Spinal cord (tissue), 10 donors: ENCODE results near the gene NUAK1. TPM values are rescaled to one million over a fixed set of nuclear protein-coding genes. Genes with fewer than 3 reads are reported as not detected.

Source experiments
- DNase-seq, 6 donors: peaks; one replicate each; pipeline versions ENCODE4 v3.0.0 to v3.0.0-alpha.2; 2013 to 2015; ENCODE audit warnings: low spot score in 6 of 6, low read depth in 4 of 6
- H3K27ac ChIP-seq: one replicate; pipeline ENCODE4 v1.5.1; 2013; ENCODE audit warnings: low read depth, low read length, control low read depth
- H3K27me3 ChIP-seq: one replicate; pipeline ENCODE4 v1.6.1; 2013; ENCODE audit warnings: low read length; ENCODE audit not compliant: control insufficient read depth, insufficient read depth
- H3K36me3 ChIP-seq: one replicate; pipeline ENCODE4 v1.6.1; 2013; ENCODE audit warnings: low read length; ENCODE audit not compliant: control insufficient read depth, insufficient read depth
- H3K4me1 ChIP-seq: one replicate; pipeline ENCODE4 v1.6.1; 2013; ENCODE audit warnings: low read length; ENCODE audit not compliant: control insufficient read depth, insufficient read depth
- H3K4me3 ChIP-seq: one replicate; pipeline ENCODE4 v1.5.1; 2013; ENCODE audit warnings: low read depth, low read length, control low read depth
- H3K9me3 ChIP-seq: one replicate; pipeline ENCODE4 v1.6.1; 2013; ENCODE audit warnings: low read length; ENCODE audit not compliant: control insufficient read depth, insufficient read depth
- WGBS: methylation state at CpG from one replicate; pipeline ENCODE4 v1.1.5; 2013; ENCODE audit warnings: missing lambda C conversion rate; ENCODE audit not compliant: insufficient coverage; 5-methylcytosine and 5-hydroxymethylcytosine counted together
- polyA plus RNA-seq, 2 donors: library from polyadenylated mRNA; unstranded; fragments of 120-200 nt; gene quantifications; one replicate each; pipeline ENCODE4 v1.2.1, GENCODE V29; 2013; ENCODE audit not compliant: insufficient read length in 2 of 2
- total RNA-seq, 2 donors: library from RNA; depleted of rRNA in 1 of 2; stranded (reverse); fragments of 120-200 nt in 1 of 2; fragments of >200 nt in 1 of 2; gene quantifications; one replicate each; pipeline versions ENCODE4 v1.2.3 to v1.2.4, GENCODE V29; 2013 to 2014
- donor health status: healthy.

NUAK1 gene
- total and polyA plus RNA-seq, 4 donors: 20.1 to 57.9 (median 31.9) TPM

DNA sequence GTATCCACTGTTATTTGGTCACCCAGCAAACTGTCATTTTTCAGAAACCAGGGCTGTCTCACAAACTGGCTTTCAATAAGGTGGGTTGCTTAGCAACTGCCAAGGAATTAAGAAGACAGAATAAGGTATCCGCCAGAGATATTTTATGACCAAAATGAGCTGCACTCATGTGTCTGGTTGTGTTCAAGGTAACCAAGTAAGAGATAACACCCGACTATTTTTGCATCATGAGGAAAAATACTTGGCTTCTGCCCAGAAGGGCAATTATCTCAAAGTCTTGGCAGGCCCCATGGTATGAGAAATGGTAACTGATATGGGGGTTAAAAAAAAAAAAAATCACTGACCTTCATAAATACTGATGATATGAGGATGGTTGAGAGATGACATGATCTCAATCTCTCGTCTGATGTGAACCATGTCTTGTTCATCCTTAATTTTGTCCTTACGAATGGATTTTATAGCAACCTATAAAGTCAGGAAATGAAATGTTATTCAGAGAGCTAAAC, 32.6 kb downstream of the NUAK1 start:
- peaks cover 39% of the 10 kb centered on the region for H3K4me1 ChIP-seq

DNA sequence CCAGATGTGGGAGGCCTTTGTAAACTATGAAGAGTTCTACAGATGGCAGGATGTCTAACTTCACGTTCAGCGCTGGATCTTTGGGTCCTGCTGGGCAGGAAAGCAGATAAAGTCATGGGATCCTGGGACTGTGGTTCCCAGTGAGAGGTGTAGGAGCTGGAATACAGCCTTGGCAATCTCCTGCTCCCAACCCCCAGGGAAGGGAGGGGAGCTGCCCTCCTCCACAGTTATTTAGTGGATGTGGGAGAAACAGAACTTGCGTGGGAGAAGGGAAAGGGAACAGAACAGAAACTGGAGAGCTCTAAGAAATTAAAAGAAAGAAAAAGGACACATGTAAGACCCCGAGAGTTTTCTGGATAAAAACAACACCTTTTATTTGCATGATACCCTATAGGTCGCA, 37.0 kb downstream of the NUAK1 start:
- H3K27me3 ChIP-seq: no peaks in the 10 kb centered on the region
- DNase-seq: no peak
- H3K4me1 ChIP-seq: peaks cover 13% of the 10 kb centered on the region
- H3K9me3 ChIP-seq: no peaks in the 10 kb centered on the region
- H3K4me3 ChIP-seq: no peak overlapping the region
- WGBS: 79% methylated on average over 2 of the region's 5 CpGs
- no peak overlapping the region for H3K27ac ChIP-seq
- H3K36me3 ChIP-seq: peaks cover 13% of the 10 kb centered on the region

More for the DNA sequence above, 32.6 kb downstream of the NUAK1 start:
- Histone ChIP-seq H3K27ac (no peak overlapping the region), H3K27me3 (no peaks in the 10 kb centered on the region), H3K36me3 (peaks cover 4% of the 10 kb centered on the region), H3K9me3 (no peaks in the 10 kb centered on the region), H3K4me3 (no peak overlapping the region)
- peak in 2 of 6 donors; percentile 63 to 86 for DNase-seq
- WGBS: 30% methylated on average over 2 of the region's 4 CpGs

DNA sequence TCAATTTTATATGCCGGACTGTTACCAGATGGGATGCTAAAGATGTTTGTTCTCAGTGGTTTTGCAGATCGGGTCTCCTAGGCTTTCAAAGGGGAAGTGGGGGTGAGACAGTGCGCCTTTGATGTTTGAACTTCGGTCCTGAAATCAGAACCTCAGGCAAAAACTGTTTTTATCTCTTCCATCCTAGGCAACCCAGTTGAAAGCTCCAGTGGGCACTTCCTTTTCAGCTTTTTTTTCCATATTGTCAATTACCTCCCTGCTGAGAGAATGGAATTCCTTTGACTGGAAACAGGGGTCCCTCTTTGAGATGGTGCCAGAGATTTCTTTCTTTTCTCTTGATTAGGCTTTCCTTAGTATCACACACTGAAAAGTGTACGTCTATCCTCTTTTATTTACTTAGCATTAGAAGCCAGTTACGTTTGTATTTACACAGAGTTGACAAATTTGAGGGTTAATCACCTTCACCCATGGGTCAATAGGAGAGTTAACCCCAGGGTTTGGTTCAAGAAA, 40.0 kb downstream of the NUAK1 start:
- no peak overlapping the region for H3K27ac ChIP-seq
- peak in 1 of 6 donors; percentile 37 for DNase-seq
- WGBS: 0% methylated on average over 1 of the region's 6 CpGs
- no peaks in the 10 kb centered on the region for H3K9me3 ChIP-seq
- H3K4me3 ChIP-seq: no peak overlapping the region
- peaks cover 13% of the 10 kb centered on the region for H3K36me3 ChIP-seq
- H3K27me3 ChIP-seq: no peaks in the 10 kb centered on the region
- peaks cover 12% of the 10 kb centered on the region for H3K4me1 ChIP-seq

DNA sequence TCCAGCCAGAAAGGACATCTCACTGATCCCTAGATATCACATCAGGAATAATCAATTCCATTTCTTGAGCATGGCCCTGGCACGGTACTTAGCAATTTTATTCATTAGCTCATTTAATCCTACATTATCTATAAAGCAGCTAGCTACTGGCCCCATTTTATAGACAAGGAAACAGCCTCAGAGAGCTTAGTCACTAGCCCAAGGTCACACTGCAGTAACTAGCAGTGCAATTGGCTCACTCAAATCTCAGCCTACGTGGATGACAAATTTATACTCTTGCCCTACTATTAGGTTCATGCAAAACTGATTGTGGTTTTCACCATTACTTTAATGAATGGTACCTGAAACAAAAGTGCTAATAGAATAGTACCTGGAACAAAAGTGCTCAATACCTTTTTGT, 41.7 kb downstream of the NUAK1 start:
- H3K9me3 ChIP-seq: no peaks in the 10 kb centered on the region
- DNase-seq: no peak
- WGBS: 80% methylated on average over 1 of the region's 2 CpGs
- H3K4me1 ChIP-seq: peaks cover 12% of the 10 kb centered on the region
- H3K4me3 ChIP-seq: no peak overlapping the region
- H3K36me3 ChIP-seq: peaks cover 9% of the 10 kb centered on the region
- H3K27ac ChIP-seq: no peak overlapping the region
- no peaks in the 10 kb centered on the region for H3K27me3 ChIP-seq

DNA sequence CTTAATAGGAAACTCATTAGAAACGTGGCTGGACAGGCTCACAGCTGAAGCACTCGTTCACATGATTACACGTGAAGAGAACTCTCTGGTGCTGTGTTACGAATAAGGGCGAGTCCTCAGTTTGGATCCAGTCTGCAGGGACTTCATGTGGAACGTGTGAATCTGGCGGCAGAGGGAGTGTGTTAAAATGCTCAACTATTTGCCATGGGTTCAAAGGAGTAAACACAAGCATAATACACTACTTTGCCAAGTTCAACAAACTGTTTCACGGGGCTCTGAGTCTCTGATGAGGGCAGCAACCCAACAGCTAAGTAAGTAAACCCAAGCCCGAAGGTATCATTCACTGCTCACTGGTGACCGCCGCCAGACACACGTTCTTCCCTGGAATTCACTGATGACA, 42.4 kb downstream of the NUAK1 start:
- peaks cover 9% of the 10 kb centered on the region for H3K36me3 ChIP-seq
- DNase-seq: no peak
- H3K4me3 ChIP-seq: no peak overlapping the region
- 74% methylated on average over 9 of the region's 12 CpGs for WGBS
- no peak overlapping the region for H3K27ac ChIP-seq
- H3K27me3 ChIP-seq: no peaks in the 10 kb centered on the region
- H3K9me3 ChIP-seq: no peaks in the 10 kb centered on the region
- peaks cover 13% of the 10 kb centered on the region for H3K4me1 ChIP-seq

DNA sequence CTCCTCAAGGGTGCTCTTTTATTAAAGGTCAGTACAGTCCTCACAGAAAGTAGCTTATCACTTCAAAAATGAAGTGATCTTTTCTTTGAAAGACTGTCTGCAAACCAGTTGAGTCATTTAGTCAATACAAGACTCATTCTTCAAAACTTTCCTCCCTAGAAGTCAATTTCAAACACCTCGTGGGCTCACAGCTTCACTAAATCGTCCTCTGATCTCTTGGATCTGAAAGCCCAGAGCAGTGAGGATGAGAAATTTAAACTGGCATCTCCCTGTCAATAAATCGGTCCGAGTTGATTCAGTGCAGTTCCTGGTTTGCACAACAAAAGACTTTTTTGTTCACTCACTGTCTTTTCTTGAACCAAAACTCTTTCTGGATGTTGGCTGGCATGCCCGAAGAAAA, 44.5 kb downstream of the NUAK1 start:
- Histone ChIP-seq H3K4me3 (no peak overlapping the region), H3K36me3 (peaks cover 3% of the 10 kb centered on the region), H3K27me3 (no peaks in the 10 kb centered on the region), H3K4me1 (peaks cover 23% of the 10 kb centered on the region), H3K9me3 (no peaks in the 10 kb centered on the region), H3K27ac (no peak overlapping the region)
- no peak for DNase-seq
- no CpG with 5 or more reads among the region's 5 CpGs for WGBS

DNA sequence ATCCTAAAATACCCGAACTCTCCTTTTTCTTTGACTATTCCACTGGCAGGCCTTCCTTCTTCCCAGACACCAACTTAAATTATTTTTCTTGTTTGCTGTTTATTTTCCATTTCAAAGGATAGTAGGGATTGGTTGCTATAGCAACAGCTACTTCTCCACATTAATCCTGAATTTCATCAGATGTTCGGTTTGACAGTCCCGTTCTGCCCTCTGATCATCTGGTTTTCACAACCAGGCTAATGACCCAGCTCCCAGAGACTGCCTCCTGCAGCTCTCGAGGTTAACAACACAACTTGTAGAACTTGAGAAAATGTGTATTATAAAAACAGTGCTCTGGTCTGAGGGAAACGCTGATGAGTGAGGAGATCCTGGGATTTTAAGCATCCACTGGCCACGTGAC, 45.5 kb downstream of the NUAK1 start:
- peak overlapping the region; percentile 22 for H3K27ac ChIP-seq
- H3K27me3 ChIP-seq: no peaks in the 10 kb centered on the region
- no peaks in the 10 kb centered on the region for H3K9me3 ChIP-seq
- no peak overlapping the region for H3K4me3 ChIP-seq
- peak in 1 of 6 donors; percentile 59 for DNase-seq
- peaks cover 3% of the 10 kb centered on the region for H3K36me3 ChIP-seq
- H3K4me1 ChIP-seq: peaks cover 30% of the 10 kb centered on the region
- 80% methylated on average over 2 of the region's 6 CpGs for WGBS

DNA sequence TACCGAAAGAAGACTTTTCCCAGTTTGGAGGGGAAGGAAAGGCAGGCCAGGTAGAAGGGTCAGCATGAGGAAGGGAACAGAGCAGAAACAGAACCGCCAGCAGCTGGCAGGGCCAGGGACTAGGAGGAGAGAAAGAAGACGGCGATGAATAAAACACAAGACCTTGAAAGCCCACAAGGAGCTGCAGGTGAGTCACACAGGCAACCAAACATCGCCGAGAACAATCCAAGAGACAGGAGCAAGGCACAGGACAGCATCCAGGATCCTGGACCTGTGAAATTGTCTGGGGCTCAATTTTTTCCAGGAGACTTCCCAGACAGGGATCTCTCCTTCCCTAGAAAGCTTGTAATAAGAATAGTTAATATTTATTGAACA, 47.3 kb downstream of the NUAK1 start:
- H3K27me3 ChIP-seq: no peaks in the 10 kb centered on the region
- peak overlapping the region; percentile 71 for H3K27ac ChIP-seq
- WGBS: 96% methylated on average over 6 of the region's 6 CpGs
- H3K9me3 ChIP-seq: no peaks in the 10 kb centered on the region
- H3K4me1 ChIP-seq: peaks cover 32% of the 10 kb centered on the region
- no peak overlapping the region for H3K4me3 ChIP-seq
- DNase-seq: no peak
- H3K36me3 ChIP-seq: no peaks in the 10 kb centered on the region

DNA sequence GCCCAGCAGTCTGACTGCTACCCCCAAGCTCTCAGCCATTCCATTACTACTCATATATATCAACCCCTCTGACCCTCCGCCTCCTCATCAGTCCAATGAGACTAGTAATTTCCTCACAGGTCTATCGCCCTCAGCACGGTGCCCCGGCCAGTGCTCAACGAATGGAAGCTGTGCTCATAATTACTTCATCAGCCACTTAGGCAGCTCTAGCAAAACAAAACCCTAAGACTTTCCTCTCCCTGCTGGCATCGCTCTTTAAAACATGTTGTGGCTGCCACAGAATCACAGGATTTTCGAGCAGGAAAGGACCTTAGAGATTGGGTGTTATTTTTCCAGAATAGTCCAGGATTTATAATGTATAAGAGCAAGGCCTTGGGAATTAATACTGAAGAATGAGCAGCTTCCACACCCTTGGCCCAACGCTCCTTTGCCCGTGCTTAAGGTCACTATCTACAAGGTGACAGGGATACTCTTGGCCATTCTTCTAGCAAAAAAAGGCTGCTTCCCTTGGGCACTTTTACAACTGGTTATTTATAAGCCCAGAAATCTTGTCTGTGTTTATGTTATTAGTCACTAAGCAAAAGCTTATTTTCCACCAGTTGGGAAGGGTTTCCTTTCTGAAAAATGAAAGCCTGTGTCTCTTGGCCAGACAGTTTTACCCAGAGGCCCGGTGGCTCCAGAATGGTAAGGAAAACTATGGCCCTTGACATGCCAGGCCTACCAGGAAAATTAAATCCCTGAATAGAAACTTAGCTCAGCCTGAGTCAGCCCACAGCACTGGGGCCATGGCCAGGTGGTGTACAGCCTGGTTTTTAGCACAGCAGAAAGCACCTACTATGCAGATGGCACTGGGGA, 47.9 kb downstream of the NUAK1 start:
- Histone ChIP-seq H3K27me3 (no peaks in the 10 kb centered on the region), H3K9me3 (no peaks in the 10 kb centered on the region), H3K27ac (peak overlapping the region; percentile 71), H3K4me3 (no peak overlapping the region), H3K36me3 (no peaks in the 10 kb centered on the region), H3K4me1 (peaks cover 32% of the 10 kb centered on the region)
- whole genome bisulfite sequencing: 64% methylated on average over 6 of the region's 10 CpGs
- peak in 1 of 6 donors; percentile 46 for DNase-seq

DNA sequence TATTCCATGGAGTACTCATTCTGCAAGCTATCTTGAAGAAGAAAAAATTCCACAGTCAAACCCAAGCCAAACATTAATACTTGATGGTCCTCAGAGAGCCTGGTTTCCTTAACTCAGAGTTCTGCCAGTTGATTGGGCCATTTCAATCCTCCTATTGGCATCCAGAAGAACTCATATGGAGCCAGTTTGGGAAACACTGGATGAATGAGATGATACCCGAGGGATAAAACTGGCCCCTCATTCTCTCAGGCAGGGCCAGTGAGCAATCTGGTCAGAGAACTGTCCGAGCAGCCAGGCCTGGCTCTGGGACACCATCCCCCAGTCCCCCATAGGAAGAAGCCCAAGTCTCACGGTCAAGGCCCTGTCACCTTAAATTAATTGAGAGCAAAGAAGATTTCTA, 48.8 kb downstream of the NUAK1 start:
- H3K4me3 ChIP-seq: no peak overlapping the region
- 91% methylated on average over 3 of the region's 3 CpGs for WGBS
- DNase-seq: no peak
- no peaks in the 10 kb centered on the region for H3K36me3 ChIP-seq
- no peak overlapping the region for H3K27ac ChIP-seq
- no peaks in the 10 kb centered on the region for H3K27me3 ChIP-seq
- H3K9me3 ChIP-seq: no peaks in the 10 kb centered on the region
- H3K4me1 ChIP-seq: peaks cover 32% of the 10 kb centered on the region
